ENCODE data around the gene ST6GAL2.

DNA sequence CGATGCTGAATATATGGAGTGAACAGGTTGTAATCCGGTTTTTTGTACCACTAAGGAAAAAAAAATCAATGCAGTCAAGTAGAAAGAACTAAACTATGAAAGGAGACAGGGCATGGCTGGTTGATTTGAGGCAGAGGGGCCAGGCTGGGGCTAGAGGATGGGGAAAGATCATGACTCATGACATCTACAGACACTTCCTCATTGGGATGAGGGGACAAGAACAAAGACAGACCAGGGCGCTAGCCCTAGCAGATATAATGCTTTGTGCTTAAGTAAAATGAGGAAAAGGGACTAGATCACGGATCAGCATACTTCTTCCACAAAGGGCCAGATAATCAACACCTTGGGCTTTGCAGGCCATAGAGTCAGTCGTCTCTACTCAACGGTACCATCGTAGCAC lies 55.8 kb downstream of the ST6GAL2 start:
- TF ChIP-seq, protein P1, sequence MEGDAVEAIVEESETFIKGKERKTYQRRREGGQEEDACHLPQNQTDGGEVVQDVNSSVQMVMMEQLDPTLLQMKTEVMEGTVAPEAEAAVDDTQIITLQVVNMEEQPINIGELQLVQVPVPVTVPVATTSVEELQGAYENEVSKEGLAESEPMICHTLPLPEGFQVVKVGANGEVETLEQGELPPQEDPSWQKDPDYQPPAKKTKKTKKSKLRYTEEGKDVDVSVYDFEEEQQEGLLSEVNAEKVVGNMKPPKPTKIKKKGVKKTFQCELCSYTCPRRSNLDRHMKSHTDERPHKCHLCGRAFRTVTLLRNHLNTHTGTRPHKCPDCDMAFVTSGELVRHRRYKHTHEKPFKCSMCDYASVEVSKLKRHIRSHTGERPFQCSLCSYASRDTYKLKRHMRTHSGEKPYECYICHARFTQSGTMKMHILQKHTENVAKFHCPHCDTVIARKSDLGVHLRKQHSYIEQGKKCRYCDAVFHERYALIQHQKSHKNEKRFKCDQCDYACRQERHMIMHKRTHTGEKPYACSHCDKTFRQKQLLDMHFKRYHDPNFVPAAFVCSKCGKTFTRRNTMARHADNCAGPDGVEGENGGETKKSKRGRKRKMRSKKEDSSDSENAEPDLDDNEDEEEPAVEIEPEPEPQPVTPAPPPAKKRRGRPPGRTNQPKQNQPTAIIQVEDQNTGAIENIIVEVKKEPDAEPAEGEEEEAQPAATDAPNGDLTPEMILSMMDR (IDR thresholded peaks at IDR 0.05; ENCODE audit: low read depth, low read length, missing input control): no peak
- TF ChIP-seq FOXA1 (IDR thresholded peaks at IDR 0.05) (no peak), RAD21 (IDR thresholded peaks at IDR 0.05) (no peak), GABPA (IDR thresholded peaks at IDR 0.05 in 1 of 2, conservative IDR thresholded peaks at IDR 0.05 in 1 of 2) (no peak), RXRA (IDR thresholded peaks at IDR 0.05) (no peak), TAF1 (conservative IDR thresholded peaks at IDR 0.05) (no peak), JUND (IDR thresholded peaks at IDR 0.05) (no peak), YY1 (IDR thresholded peaks at IDR 0.05) (no peak), SP1 (IDR thresholded peaks at IDR 0.05) (no peak), FOXA2 (IDR thresholded peaks at IDR 0.05) (no peak)
- TF ChIP-seq, protein P2, sequence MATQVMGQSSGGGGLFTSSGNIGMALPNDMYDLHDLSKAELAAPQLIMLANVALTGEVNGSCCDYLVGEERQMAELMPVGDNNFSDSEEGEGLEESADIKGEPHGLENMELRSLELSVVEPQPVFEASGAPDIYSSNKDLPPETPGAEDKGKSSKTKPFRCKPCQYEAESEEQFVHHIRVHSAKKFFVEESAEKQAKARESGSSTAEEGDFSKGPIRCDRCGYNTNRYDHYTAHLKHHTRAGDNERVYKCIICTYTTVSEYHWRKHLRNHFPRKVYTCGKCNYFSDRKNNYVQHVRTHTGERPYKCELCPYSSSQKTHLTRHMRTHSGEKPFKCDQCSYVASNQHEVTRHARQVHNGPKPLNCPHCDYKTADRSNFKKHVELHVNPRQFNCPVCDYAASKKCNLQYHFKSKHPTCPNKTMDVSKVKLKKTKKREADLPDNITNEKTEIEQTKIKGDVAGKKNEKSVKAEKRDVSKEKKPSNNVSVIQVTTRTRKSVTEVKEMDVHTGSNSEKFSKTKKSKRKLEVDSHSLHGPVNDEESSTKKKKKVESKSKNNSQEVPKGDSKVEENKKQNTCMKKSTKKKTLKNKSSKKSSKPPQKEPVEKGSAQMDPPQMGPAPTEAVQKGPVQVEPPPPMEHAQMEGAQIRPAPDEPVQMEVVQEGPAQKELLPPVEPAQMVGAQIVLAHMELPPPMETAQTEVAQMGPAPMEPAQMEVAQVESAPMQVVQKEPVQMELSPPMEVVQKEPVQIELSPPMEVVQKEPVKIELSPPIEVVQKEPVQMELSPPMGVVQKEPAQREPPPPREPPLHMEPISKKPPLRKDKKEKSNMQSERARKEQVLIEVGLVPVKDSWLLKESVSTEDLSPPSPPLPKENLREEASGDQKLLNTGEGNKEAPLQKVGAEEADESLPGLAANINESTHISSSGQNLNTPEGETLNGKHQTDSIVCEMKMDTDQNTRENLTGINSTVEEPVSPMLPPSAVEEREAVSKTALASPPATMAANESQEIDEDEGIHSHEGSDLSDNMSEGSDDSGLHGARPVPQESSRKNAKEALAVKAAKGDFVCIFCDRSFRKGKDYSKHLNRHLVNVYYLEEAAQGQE (IDR thresholded peaks at IDR 0.05): no peak
- TF ChIP-seq, protein P3, sequence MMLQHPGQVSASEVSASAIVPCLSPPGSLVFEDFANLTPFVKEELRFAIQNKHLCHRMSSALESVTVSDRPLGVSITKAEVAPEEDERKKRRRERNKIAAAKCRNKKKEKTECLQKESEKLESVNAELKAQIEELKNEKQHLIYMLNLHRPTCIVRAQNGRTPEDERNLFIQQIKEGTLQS (IDR thresholded peaks at IDR 0.05): no peak
- TF ChIP-seq, protein P4, sequence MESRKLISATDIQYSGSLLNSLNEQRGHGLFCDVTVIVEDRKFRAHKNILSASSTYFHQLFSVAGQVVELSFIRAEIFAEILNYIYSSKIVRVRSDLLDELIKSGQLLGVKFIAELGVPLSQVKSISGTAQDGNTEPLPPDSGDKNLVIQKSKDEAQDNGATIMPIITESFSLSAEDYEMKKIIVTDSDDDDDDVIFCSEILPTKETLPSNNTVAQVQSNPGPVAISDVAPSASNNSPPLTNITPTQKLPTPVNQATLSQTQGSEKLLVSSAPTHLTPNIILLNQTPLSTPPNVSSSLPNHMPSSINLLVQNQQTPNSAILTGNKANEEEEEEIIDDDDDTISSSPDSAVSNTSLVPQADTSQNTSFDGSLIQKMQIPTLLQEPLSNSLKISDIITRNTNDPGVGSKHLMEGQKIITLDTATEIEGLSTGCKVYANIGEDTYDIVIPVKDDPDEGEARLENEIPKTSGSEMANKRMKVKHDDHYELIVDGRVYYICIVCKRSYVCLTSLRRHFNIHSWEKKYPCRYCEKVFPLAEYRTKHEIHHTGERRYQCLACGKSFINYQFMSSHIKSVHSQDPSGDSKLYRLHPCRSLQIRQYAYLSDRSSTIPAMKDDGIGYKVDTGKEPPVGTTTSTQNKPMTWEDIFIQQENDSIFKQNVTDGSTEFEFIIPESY (IDR thresholded peaks at IDR 0.05): no peak
- TF ChIP-seq, protein P5, sequence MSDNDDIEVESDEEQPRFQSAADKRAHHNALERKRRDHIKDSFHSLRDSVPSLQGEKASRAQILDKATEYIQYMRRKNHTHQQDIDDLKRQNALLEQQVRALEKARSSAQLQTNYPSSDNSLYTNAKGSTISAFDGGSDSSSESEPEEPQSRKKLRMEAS (IDR thresholded peaks at IDR 0.05): no peak

Data from liver (tissue), 3 donors.